ENCODE measurements around the gene PARP11. TPM values are rescaled to one million over a fixed set of nuclear protein-coding genes. Genes with fewer than 3 reads are reported as not detected.

The PARP11 gene
- total RNA-seq, 2 experiments from 2014 or later = 3.8 to 15.7 TPM

- CTCF ChIA-PET (ENCODE audit: unreplicated experiment) = no interaction called here
- Histone ChIP-seq H3K4me3 (ENCODE audit: low read depth, low read length, poor library complexity, severe bottlenecking) (no peak overlapping the region), H3K4me2 (ENCODE audit: low read length) (no peak overlapping the region), H3K36me3 (ENCODE audit: insufficient read depth, low read length) (no peaks in the 10 kb centered on the region), H3K9me3 (ENCODE audit: low read length) (no peaks in the 10 kb centered on the region), H3K27ac (ENCODE audit: low read depth, low read length, poor library complexity, severe bottlenecking) (no peak overlapping the region), H4K20me1 (ENCODE audit: insufficient read depth, low read length) (no peaks in the 10 kb centered on the region), H3K9me2 (ENCODE audit: insufficient read depth, low read length) (no peaks in the 10 kb centered on the region), H3K79me2 (ENCODE audit: insufficient read depth, low read depth, low read length) (no peaks in the 10 kb centered on the region), H3K4me1 (ENCODE audit: insufficient read depth, low read length, poor library complexity, severe bottlenecking) (no peaks in the 10 kb centered on the region), H2AFZ (ENCODE audit: low read length) (no peak overlapping the region)
- POLR2A ChIA-PET = interaction anchor here (0.5 kb wide), 1 partner anchor 18 kb away, joined by 3 read pairs; no protein-coding TSS in a partner anchor
- DNase-seq (ENCODE audit: low spot score) = no peak
- no peak for TF ChIP-seq EZH2phosphoT487 (IDR thresholded peaks at IDR 0.05; ENCODE audit: borderline replicate concordance, low read depth, low read length)
- TF ChIP-seq, protein P1, sequence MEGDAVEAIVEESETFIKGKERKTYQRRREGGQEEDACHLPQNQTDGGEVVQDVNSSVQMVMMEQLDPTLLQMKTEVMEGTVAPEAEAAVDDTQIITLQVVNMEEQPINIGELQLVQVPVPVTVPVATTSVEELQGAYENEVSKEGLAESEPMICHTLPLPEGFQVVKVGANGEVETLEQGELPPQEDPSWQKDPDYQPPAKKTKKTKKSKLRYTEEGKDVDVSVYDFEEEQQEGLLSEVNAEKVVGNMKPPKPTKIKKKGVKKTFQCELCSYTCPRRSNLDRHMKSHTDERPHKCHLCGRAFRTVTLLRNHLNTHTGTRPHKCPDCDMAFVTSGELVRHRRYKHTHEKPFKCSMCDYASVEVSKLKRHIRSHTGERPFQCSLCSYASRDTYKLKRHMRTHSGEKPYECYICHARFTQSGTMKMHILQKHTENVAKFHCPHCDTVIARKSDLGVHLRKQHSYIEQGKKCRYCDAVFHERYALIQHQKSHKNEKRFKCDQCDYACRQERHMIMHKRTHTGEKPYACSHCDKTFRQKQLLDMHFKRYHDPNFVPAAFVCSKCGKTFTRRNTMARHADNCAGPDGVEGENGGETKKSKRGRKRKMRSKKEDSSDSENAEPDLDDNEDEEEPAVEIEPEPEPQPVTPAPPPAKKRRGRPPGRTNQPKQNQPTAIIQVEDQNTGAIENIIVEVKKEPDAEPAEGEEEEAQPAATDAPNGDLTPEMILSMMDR (conservative IDR thresholded peaks at IDR 0.05; ENCODE audit: low read length) = no peak
- intact Hi-C loops (cut with micrococcal nuclease; ENCODE audit: unreplicated experiment) = no loop called here
- BruUV-seq (replicated peaks) = no TSS peak
Measured at GRCh38 chr12:3892631-3893030, 19.4 kb upstream of the PARP11 start.

GRCh38 chr12:3891201-3891600 lies 18.0 kb upstream of the PARP11 start:
- DNase-seq (ENCODE audit: low spot score) = no peak
- BruUV-seq (replicated peaks) = no TSS peak
- Histone ChIP-seq H3K9me2 (ENCODE audit: insufficient read depth, low read length) (no peaks in the 10 kb centered on the region), H3K36me3 (ENCODE audit: insufficient read depth, low read length) (no peaks in the 10 kb centered on the region), H3K4me3 (ENCODE audit: low read depth, low read length, poor library complexity, severe bottlenecking) (no peak overlapping the region), H3K4me1 (ENCODE audit: insufficient read depth, low read length, poor library complexity, severe bottlenecking) (no peaks in the 10 kb centered on the region), H3K27ac (ENCODE audit: low read depth, low read length, poor library complexity, severe bottlenecking) (no peak overlapping the region), H3K9me3 (ENCODE audit: low read length) (no peaks in the 10 kb centered on the region), H4K20me1 (ENCODE audit: insufficient read depth, low read length) (no peaks in the 10 kb centered on the region), H3K79me2 (ENCODE audit: insufficient read depth, low read depth, low read length) (no peaks in the 10 kb centered on the region), H3K4me2 (ENCODE audit: low read length) (no peak overlapping the region), H2AFZ (ENCODE audit: low read length) (no peak overlapping the region)
- POLR2A ChIA-PET = no interaction called here
- CTCF ChIA-PET (ENCODE audit: unreplicated experiment) = no interaction called here
- TF ChIP-seq, protein P1 (conservative IDR thresholded peaks at IDR 0.05; ENCODE audit: low read length) = no peak
- TF ChIP-seq EZH2phosphoT487 (IDR thresholded peaks at IDR 0.05; ENCODE audit: borderline replicate concordance, low read depth, low read length) = no peak
- intact Hi-C loops (cut with micrococcal nuclease; ENCODE audit: unreplicated experiment) = no loop called here

DNA sequence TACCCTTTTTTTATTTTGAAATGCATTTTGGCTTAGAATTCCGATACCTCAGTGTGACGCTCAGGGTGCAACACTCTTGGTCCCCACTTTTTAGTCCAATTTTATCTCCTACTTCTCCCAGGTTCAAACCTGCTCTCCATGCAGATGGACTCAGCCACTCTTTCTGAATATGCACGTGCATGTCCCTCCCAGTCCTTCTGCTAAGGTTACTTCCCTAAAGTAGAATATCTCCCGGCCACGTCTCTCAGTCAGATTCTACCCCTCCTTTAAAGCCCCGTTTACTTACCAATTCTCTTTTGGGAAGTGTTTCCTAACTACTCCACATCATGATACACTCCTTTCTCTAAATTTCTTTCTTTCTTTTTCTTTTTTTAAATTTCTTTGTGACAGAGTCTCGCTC lies 15.5 kb upstream of the PARP11 start:
- Histone ChIP-seq H2AFZ (ENCODE audit: low read length) (no peak overlapping the region), H3K9me2 (ENCODE audit: insufficient read depth, low read length) (no peaks in the 10 kb centered on the region), H3K4me3 (ENCODE audit: low read depth, low read length, poor library complexity, severe bottlenecking) (no peak overlapping the region), H3K36me3 (ENCODE audit: insufficient read depth, low read length) (no peaks in the 10 kb centered on the region), H4K20me1 (ENCODE audit: insufficient read depth, low read length) (no peaks in the 10 kb centered on the region), H3K4me1 (ENCODE audit: insufficient read depth, low read length, poor library complexity, severe bottlenecking) (no peaks in the 10 kb centered on the region), H3K79me2 (ENCODE audit: insufficient read depth, low read depth, low read length) (no peaks in the 10 kb centered on the region), H3K9me3 (ENCODE audit: low read length) (no peaks in the 10 kb centered on the region), H3K4me2 (ENCODE audit: low read length) (no peak overlapping the region), H3K27ac (ENCODE audit: low read depth, low read length, poor library complexity, severe bottlenecking) (no peak overlapping the region)
- no peak for TF ChIP-seq EZH2phosphoT487 (IDR thresholded peaks at IDR 0.05; ENCODE audit: borderline replicate concordance, low read depth, low read length)
- TF ChIP-seq, protein P1 (conservative IDR thresholded peaks at IDR 0.05; ENCODE audit: low read length) = no peak
- no peak for DNase-seq (ENCODE audit: low spot score)
- no TSS peak for BruUV-seq (replicated peaks)
- intact Hi-C loops (cut with micrococcal nuclease; ENCODE audit: unreplicated experiment) = loop anchor here (5.0 kb wide), 1 partner anchor 149 kb away; no protein-coding TSS in a partner anchor
- CTCF ChIA-PET (ENCODE audit: unreplicated experiment) = no interaction called here
- POLR2A ChIA-PET = no interaction called here
